ENCODE data around the gene STAC2. TPM values are rescaled to one million over a fixed set of nuclear protein-coding genes. Genes with fewer than 3 reads are reported as not detected.

Gene STAC2
- total RNA-seq, 4 donors from 2014 or later, result 0.27 to 0.66 TPM; not detected in 2

- peaks cover 0 to 42% (median 0%) of the 10 kb centered on the region in 3 donors for H3K36me3 ChIP-seq
- no peak for DNase-seq
- H3K27me3 ChIP-seq, result no peaks in the 10 kb centered on the region
- H3K27ac ChIP-seq, result peak overlapping the region; percentile 92 to 98 (median 93)
- TF ChIP-seq POLR2A (IDR thresholded peaks at IDR 0.05) (no peak), CTCF (IDR thresholded peaks at IDR 0.05) (no peak)
- H3K4me1 ChIP-seq, result peaks cover 0 to 30% (median 18%) of the 10 kb centered on the region in 4 donors
- no peaks in the 10 kb centered on the region for H3K9me3 ChIP-seq
- H3K4me3 ChIP-seq, result peak overlapping the region; percentile 62 to 92 (median 76)
These were observed 24.7 kb downstream of the STAC2 start for GRCh38 chr17:39200957-39201510.

- TF ChIP-seq POLR2A (IDR thresholded peaks at IDR 0.05) (peak; percentile 30 to 40), CTCF (IDR thresholded peaks at IDR 0.05) (peak in 1 of 6 experiments; percentile 3)
- Histone ChIP-seq H3K4me1 (peaks cover 0 to 30% (median 21%) of the 10 kb centered on the region in 4 donors), H3K9me3 (no peaks in the 10 kb centered on the region), H3K27ac (peak within 1 kb of the TSS; percentile 92 to 98 (median 93)), H3K27me3 (no peaks in the 10 kb centered on the region), H3K4me3 (peak within 1 kb of the TSS; percentile 62 to 92 (median 76)), H3K36me3 (peaks cover 0 to 41% (median 0%) of the 10 kb centered on the region in 3 donors)
- peak; percentile 74 to 89 (median 85) for DNase-seq
These were observed 25.5 kb downstream of the STAC2 start, which contains the start of gene RPL19 for GRCh38 chr17:39200070-39200879. RPL19 (plus strand) TSS chr17:39200283; CDS start chr17:39200345, 62 bp downstream.

- peaks cover 0 to 30% (median 21%) of the 10 kb centered on the region in 4 donors for H3K4me1 ChIP-seq
- H3K27me3 ChIP-seq, result no peaks in the 10 kb centered on the region
- peak overlapping the region; percentile 62 to 92 (median 76) for H3K4me3 ChIP-seq
- no peaks in the 10 kb centered on the region for H3K9me3 ChIP-seq
- peak; percentile 84 to 96 (median 89) for DNase-seq
- H3K27ac ChIP-seq, result peak overlapping the region; percentile 92 to 98 (median 93)
- H3K36me3 ChIP-seq, result peaks cover 0 to 36% (median 0%) of the 10 kb centered on the region in 3 donors
- TF ChIP-seq POLR2A (IDR thresholded peaks at IDR 0.05) (peak in 1 of 2 donors; percentile 22), CTCF (IDR thresholded peaks at IDR 0.05) (no peak)
These were observed 26.0 kb downstream of the STAC2 start for GRCh38 chr17:39199820-39200069.

GRCh38 chr17:39198186-39198566 lies 27.6 kb downstream of the STAC2 start:
- Histone ChIP-seq H3K27ac (peak overlapping the region in 3 of 4 donors; percentile 65 to 79 (median 65)), H3K27me3 (no peaks in the 10 kb centered on the region), H3K4me3 (peak overlapping the region; percentile 62 to 72 (median 68)), H3K36me3 (peaks cover 0 to 20% (median 0%) of the 10 kb centered on the region in 3 donors), H3K4me1 (peaks cover 0 to 30% (median 21%) of the 10 kb centered on the region in 4 donors), H3K9me3 (no peaks in the 10 kb centered on the region)
- no peak for DNase-seq
- TF ChIP-seq CTCF (IDR thresholded peaks at IDR 0.05) (no peak), POLR2A (IDR thresholded peaks at IDR 0.05) (no peak)

GRCh38 chr17:39197380-39198185 lies 28.2 kb downstream of the STAC2 start, which contains the start of gene CACNB1:
CACNB1 (minus strand) TSS chr17:39197669; CDS start chr17:39197495, 174 bp downstream.
- H3K36me3 ChIP-seq, result peaks cover 0 to 14% (median 0%) of the 10 kb centered on the region in 3 donors
- H3K27ac ChIP-seq, result peak within 1 kb of the TSS; percentile 52 to 79 (median 65)
- peaks cover 0 to 30% (median 21%) of the 10 kb centered on the region in 4 donors for H3K4me1 ChIP-seq
- peak; percentile 74 to 87 (median 76) for DNase-seq
- H3K4me3 ChIP-seq, result peak within 1 kb of the TSS; percentile 62 to 72 (median 68)
- H3K27me3 ChIP-seq, result no peaks in the 10 kb centered on the region
- no peak for TF ChIP-seq CTCF (IDR thresholded peaks at IDR 0.05)
- peak in 1 of 2 donors; percentile 25 for TF ChIP-seq POLR2A (IDR thresholded peaks at IDR 0.05)
- H3K9me3 ChIP-seq, result no peaks in the 10 kb centered on the region

Measured in Peyer's patch (tissue), 4 donors.